ENCODE measurements around the gene ABCA3. TPM values are rescaled to one million over a fixed set of nuclear protein-coding genes. Genes with fewer than 3 reads are reported as not detected.

ABCA3 gene
- total and polyA plus RNA-seq, 2 of the 8 experiments (the other 6 are each of a cell fraction or from before 2014, with no cell fraction given), result 5.7 to 7.9 TPM

GRCh38 chr16:2325791-2326190 is 14.7 kb downstream of the ABCA3 start:
- DNase-seq (ENCODE audit: low read depth in 1 of 2, low spot score in 2 of 2) (no peak), FAIRE-seq (no peak)
- Histone ChIP-seq H3K79me2 (ENCODE audit: control insufficient read depth in 1 of 2, insufficient read depth in 2 of 2, low read length in 2 of 2) (no peaks in the 10 kb centered on the region), H2BK15ac (ENCODE audit: low read length) (no peak overlapping the region), H4K20me1 (replicated peaks in 1 of 2; ENCODE audit: control insufficient read depth in 1 of 2, insufficient read depth in 2 of 2, low read length in 2 of 2) (no peaks in the 10 kb centered on the region), H3K27ac (ENCODE audit: low read depth, low read length) (no peak overlapping the region), H2AFZ (ENCODE audit: low read length) (no peak overlapping the region), H3K4me2 (ENCODE audit: insufficient read depth in 1 of 2, low read depth in 2 of 2, low read length in 2 of 2) (no peak overlapping the region), H3K56ac (replicated peaks; ENCODE audit: insufficient read length, low read depth, low read length) (no peak overlapping the region), H3K9me3 (ENCODE audit: insufficient read depth in 2 of 2, low read depth in 1 of 2, low read length in 1 of 2) (no peaks in the 10 kb centered on the region), H2BK20ac (ENCODE audit: low read length) (no peak overlapping the region), H3K36me3 (ENCODE audit: control insufficient read depth in 2 of 4, insufficient read depth in 4 of 4, low read length in 3 of 4) (no peaks in the 10 kb centered on the region), H2AK5ac (ENCODE audit: low read depth, low read length) (no peak overlapping the region), H2BK5ac (ENCODE audit: low read depth, low read length) (no peak overlapping the region), H3K23me2 (ENCODE audit: low read depth, low read length) (no peaks in the 10 kb centered on the region), H3K4me1 (replicated peaks in 1 of 4; ENCODE audit: control insufficient read depth in 3 of 4, insufficient read depth in 4 of 4, low read length in 3 of 4) (no peaks in the 10 kb centered on the region), H4K5ac (ENCODE audit: insufficient read length, low read depth, low read length) (no peak overlapping the region), H3K79me1 (ENCODE audit: low read depth, low read length) (no peaks in the 10 kb centered on the region), H2BK12ac (ENCODE audit: low read depth, low read length) (no peak overlapping the region), H3K4ac (replicated peaks; ENCODE audit: insufficient read length, low read depth, low read length) (no peak overlapping the region), H3K18ac (ENCODE audit: extremely low read depth, low read length) (no peak overlapping the region), H4K8ac (ENCODE audit: extremely low read depth, insufficient read depth, low read length) (no peak overlapping the region), H3K14ac (ENCODE audit: insufficient read length) (no peak overlapping the region), H3K23ac (ENCODE audit: insufficient read length) (no peak overlapping the region), H2BK120ac (replicated peaks; ENCODE audit: low read depth, low read length) (no peak overlapping the region), H3K9ac (replicated peaks in 1 of 4; ENCODE audit: extremely low read depth in 1 of 4, low read depth in 3 of 4, low read length in 3 of 4) (no peak overlapping the region; a peak in 1 of 7 replicates), H4K91ac (replicated peaks; ENCODE audit: insufficient read length, low read length) (no peak overlapping the region), H3K27me3 (replicated peaks in 1 of 4; ENCODE audit: control insufficient read depth in 3 of 4, extremely low read depth in 1 of 4, insufficient read depth in 3 of 4, low read length in 3 of 4) (no peaks in the 10 kb centered on the region), H3K4me3 (ENCODE audit: extremely low read depth in 1 of 4, insufficient read depth in 2 of 4, low read depth in 3 of 4, low read length in 4 of 4) (no peak overlapping the region)
- 87% methylated on average over 16 of the region's 16 CpGs; no CpG with 5 or more reads in 1 of the 2 experiments for WGBS, 2 experiments (ENCODE audit: extremely low coverage in 1 of 2, insufficient coverage in 1 of 2, insufficient read length in 1 of 2, insufficient replicate concordance in 2 of 2, low coverage in 1 of 2, low lambda C conversion rate in 2 of 2, missing lambda C conversion rate in 1 of 2)
- POLR2A ChIA-PET (ENCODE audit: partially characterized antibody), result no interaction called here
- CTCF ChIA-PET (ENCODE audit: partially characterized antibody), result no interaction called here
- TF ChIP-seq MAFK (IDR thresholded peaks at IDR 0.05; ENCODE audit: low read depth, low read length), result no peak
- TF ChIP-seq SP2 (IDR thresholded peaks at IDR 0.05; ENCODE audit: low read length), result no peak
- no peak for TF ChIP-seq CEBPB (IDR thresholded peaks at IDR 0.05; ENCODE audit: low read depth, low read length)
- no peak for TF ChIP-seq ASH2L (IDR thresholded peaks at IDR 0.05; ENCODE audit: low read length)
- TF ChIP-seq MAX (IDR thresholded peaks at IDR 0.05), result no peak
- no peak for TF ChIP-seq JUND (IDR thresholded peaks at IDR 0.05; ENCODE audit: low read length)
- TF ChIP-seq HDAC2 (IDR thresholded peaks at IDR 0.05; ENCODE audit: borderline replicate concordance in 1 of 2, low read depth in 2 of 2, low read length in 2 of 2), result no peak
- no peak for TF ChIP-seq RNF2 (IDR thresholded peaks at IDR 0.05; ENCODE audit: borderline replicate concordance, low read depth, low read length, missing control alignments, poor library complexity, severe bottlenecking)
- no peak for TF ChIP-seq POU5F1 (IDR thresholded peaks at IDR 0.05; ENCODE audit: low read depth, low read length)
- no peak for TF ChIP-seq RAD21 (IDR thresholded peaks at IDR 0.05 in 1 of 2, conservative IDR thresholded peaks at IDR 0.05 in 1 of 2; ENCODE audit: low read depth in 2 of 2, low read length in 2 of 2)

All from H1 (cell line).